Stomach (tissue), 4 donors: Measurements from ENCODE around the gene ZNF208.

Source experiments
- CTCF ChIP-seq, 7 experiments: fragments of 450-650 bp in 4 of 7; fragments of 200-600 bp in 3 of 7; sonication (generic) in 3 of 7; IDR thresholded peaks; one replicate each; pipeline ENCODE4 v1.5.1; 2016 to 2019; ENCODE audit warnings: antibody characterized with exemption in 7 of 7, control low read depth in 2 of 7, mild to moderate bottlenecking in 1 of 7
- EP300 ChIP-seq: sonication (generic); formaldehyde crosslinking; IDR thresholded peaks from one replicate; pipeline ENCODE4 v1.6.1; 2017; ENCODE audit warnings: antibody characterized with exemption
- POLR2A ChIP-seq, 4 donors: fragments of 450-650 bp; IDR thresholded peaks; one replicate each; pipeline ENCODE4 v1.6.1; 2016; ENCODE audit warnings: antibody characterized with exemption in 4 of 4, control low read depth in 2 of 4, mild to moderate bottlenecking in 1 of 4, moderate library complexity in 1 of 4
- POLR2AphosphoS5 ChIP-seq, 3 donors: sonication (generic); formaldehyde crosslinking; IDR thresholded peaks; one replicate each; pipeline ENCODE4 v1.6.1; 2016; ENCODE audit warnings: antibody characterized with exemption in 3 of 3

- TF ChIP-seq CTCF (IDR thresholded peaks at IDR 0.05) = no peak
- TF ChIP-seq EP300 = no peak
- TF ChIP-seq POLR2AphosphoS5 (IDR thresholded peaks at IDR 0.05) = no peak
- TF ChIP-seq POLR2A (IDR thresholded peaks at IDR 0.05) = no peak
These were observed 110.3 kb downstream of the ZNF208 start for GRCh38 chr19:21900401-21900800.
